CD14-positive monocyte (primary cell): Measurements from ENCODE around the gene ABCC5. TPM values are rescaled to one million over a fixed set of nuclear protein-coding genes. Genes with fewer than 3 reads are reported as not detected.

Source experiments
- DNase-seq, 3 donors: peaks; one replicate each; pipeline ENCODE4 v3.0.0-alpha.2; 2011 to 2022
- H2AFZ ChIP-seq: 2 replicates; pipeline ENCODE4 v1.6.0; 2012; ENCODE audit warnings: mild to moderate bottlenecking, low read depth, low read length, inconsistent platforms; ENCODE audit not compliant: insufficient read depth, poor library complexity, severe bottlenecking
- H3K27ac ChIP-seq, 2 donors: 1 replicate in 1 of 2; 2 replicates in 1 of 2; pipeline ENCODE4 v1.5.1; 2012 to 2013; ENCODE audit warnings: low read length in 2 of 2, control low read depth in 1 of 2, inconsistent platforms in 1 of 2, low read depth in 1 of 2, mild to moderate bottlenecking in 1 of 2
- H3K27me3 ChIP-seq, 2 donors: one replicate each; pipeline versions ENCODE4 v1.6.0 to v1.6.1; 2011 to 2013; ENCODE audit warnings: low read length in 2 of 2; ENCODE audit not compliant: control insufficient read depth in 2 of 2, insufficient read depth in 2 of 2
- H3K36me3 ChIP-seq, 2 donors: replicated peaks in 1 of 2; 1 replicate in 1 of 2; 2 replicates in 1 of 2; pipeline versions ENCODE4 v1.5.1 to v1.6.1; 2012 to 2013; ENCODE audit warnings: low read length in 2 of 2, control low read depth in 1 of 2, inconsistent platforms in 1 of 2, mild to moderate bottlenecking in 1 of 2; ENCODE audit not compliant: insufficient read depth in 2 of 2, control insufficient read depth in 1 of 2
- H3K4me1 ChIP-seq, 2 donors: 1 replicate in 1 of 2; 2 replicates in 1 of 2; pipeline versions ENCODE4 v1.5.1 to v1.6.1; 2012 to 2013; ENCODE audit warnings: low read length in 2 of 2, control low read depth in 1 of 2, inconsistent platforms in 1 of 2, mild to moderate bottlenecking in 1 of 2, moderate library complexity in 1 of 2; ENCODE audit not compliant: insufficient read depth in 2 of 2, control insufficient read depth in 1 of 2
- H3K4me2 ChIP-seq: replicated peaks from 2 replicates; pipeline ENCODE3; 2012; ENCODE audit warnings: low read length, moderate library complexity, mild to moderate bottlenecking; ENCODE audit not compliant: poor library complexity, severe bottlenecking; ENCODE audit errors: extremely low read depth
- H3K4me3 ChIP-seq, 3 experiments: fragments of 200-600 bp in 1 of 3; sonication (generic) in 1 of 3; replicated peaks in 1 of 3; 1 replicate in 2 of 3; 2 replicates in 1 of 3; pipeline ENCODE4 v1.5.1; 2011 to 2013; ENCODE audit warnings: low read length in 3 of 3, mild to moderate bottlenecking in 3 of 3, control low read depth in 2 of 3, low read depth in 2 of 3, inconsistent platforms in 1 of 3, moderate library complexity in 1 of 3
- H3K79me2 ChIP-seq: 2 replicates; pipeline ENCODE4 v1.6.0; 2012; ENCODE audit warnings: mild to moderate bottlenecking, control low read depth, inconsistent platforms, low read length, moderate library complexity; ENCODE audit not compliant: insufficient read depth
- H3K9ac ChIP-seq: 2 replicates; pipeline ENCODE4 v1.6.0; 2017; ENCODE audit warnings: low read length, mild to moderate bottlenecking; ENCODE audit not compliant: insufficient read depth, poor library complexity, severe bottlenecking
- H3K9me3 ChIP-seq, 2 donors: replicated peaks in 1 of 2; 1 replicate in 1 of 2; 2 replicates in 1 of 2; pipeline versions ENCODE4 v1.5.1 to v1.6.1; 2012 to 2013; ENCODE audit warnings: low read length in 2 of 2, control low read depth in 1 of 2; ENCODE audit not compliant: control insufficient read depth in 1 of 2, insufficient read depth in 1 of 2
- H4K20me1 ChIP-seq: 2 replicates; pipeline ENCODE4 v1.6.0; 2012; ENCODE audit warnings: mild to moderate bottlenecking, low read length, control low read depth, moderate library complexity; ENCODE audit not compliant: insufficient read depth
- H3K27ac Mint-ChIP-seq, 7 donors: one replicate each; pipeline ENCODE4 v1.8.0; 2020; ENCODE audit warnings: mild to moderate bottlenecking in 7 of 7, mixed read lengths in 7 of 7, moderate library complexity in 6 of 7, inconsistent platforms in 2 of 7
- H3K27me3 Mint-ChIP-seq, 3 donors: one replicate each; pipeline ENCODE4 v1.8.0; 2021 to 2022; ENCODE audit warnings: low read depth in 3 of 3, mild to moderate bottlenecking in 3 of 3, mixed read lengths in 3 of 3, moderate library complexity in 3 of 3, inconsistent platforms in 1 of 3
- H3K36me3 Mint-ChIP-seq, 2 donors: one replicate each; pipeline ENCODE4 v1.8.0; 2020; ENCODE audit warnings: mixed read lengths in 2 of 2, inconsistent platforms in 1 of 2, mild to moderate bottlenecking in 1 of 2
- H3K4me1 Mint-ChIP-seq: one replicate; pipeline ENCODE4 v1.8.0; 2020; ENCODE audit warnings: mild to moderate bottlenecking, mixed read lengths
- H3K4me3 Mint-ChIP-seq, 2 donors: one replicate each; pipeline ENCODE4 v1.8.0; 2020; ENCODE audit warnings: mild to moderate bottlenecking in 2 of 2, mixed read lengths in 2 of 2, moderate library complexity in 1 of 2
- H3K9me3 Mint-ChIP-seq, 7 donors: one replicate each; pipeline ENCODE4 v1.8.0; 2020 to 2022; ENCODE audit warnings: mixed read lengths in 7 of 7, mild to moderate bottlenecking in 6 of 7, moderate library complexity in 6 of 7, inconsistent platforms in 2 of 7
- CTCF ChIP-seq: fragments of 200-600 bp; IDR thresholded peaks from one replicate; pipeline ENCODE4 v1.8.0; 2022; ENCODE audit warnings: antibody characterized with exemption, mild to moderate bottlenecking
- WGBS: methylation state at CpG from one replicate; pipeline ENCODE4 v1.1.5; 2013; ENCODE audit warnings: missing lambda C conversion rate; ENCODE audit not compliant: insufficient coverage; 5-methylcytosine and 5-hydroxymethylcytosine counted together
- intact Hi-C, 2 donors: fragments of 100-400 bp; cut with micrococcal nuclease; formaldehyde crosslinking; loops; one replicate each; pipeline versions ENCODE4 v1.15.0 to v1.15.1; 2023
- polyA plus RNA-seq, 3 donors: library from polyadenylated mRNA; depleted of rRNA in 1 of 3; unstranded in 2 of 3; stranded (reverse) in 1 of 3; fragments of 300-500 nt in 2 of 3; fragments of >200 nt in 1 of 3; fragmentation: Illumina TruSeq in 2 of 3; gene quantifications; 1 replicate in 2 of 3; 2 replicates in 1 of 3; pipeline ENCODE4 v1.2.3, GENCODE V29; 2012 to 2021

The ABCC5 gene
- polyA plus RNA-seq, 3 donors = 6.2 to 30.9 (median 7.7) TPM

GRCh38 chr3:184016169-184016570 is 1.5 kb downstream of the ABCC5 start:
- Histone ChIP-seq H3K27me3 (no peaks in the 10 kb centered on the region), H3K79me2 (no peaks in the 10 kb centered on the region), H4K20me1 (no peaks in the 10 kb centered on the region), H3K9me3 (no peaks in the 10 kb centered on the region), H2AFZ (no peak overlapping the region), H3K27ac (no peak overlapping the region), H3K4me2 (no peak overlapping the region), H3K4me3 (no peak overlapping the region), H3K36me3 (peaks cover 15 to 27% of the 10 kb centered on the region in 2 donors), H3K4me1 (peaks cover 21 to 29% of the 10 kb centered on the region in 2 donors), H3K9ac (no peak overlapping the region)
- no peak for TF ChIP-seq CTCF
- WGBS = 96% methylated on average over 4 of the region's 5 CpGs
- Mint-ChIP-seq H3K9me3 (peaks cover 0 to 2% (median 0%) of the 10 kb centered on the region in 7 donors), H3K4me1 (peaks cover 27% of the 10 kb centered on the region), H3K27ac (no peak overlapping the region), H3K27me3 (peaks cover 3 to 8% (median 4%) of the 10 kb centered on the region in 3 donors), H3K4me3 (no peak overlapping the region), H3K36me3 (peaks cover 22 to 27% of the 10 kb centered on the region in 2 donors)
- no peak for DNase-seq
- intact Hi-C loops = loop anchor here (5.0 to 10.0 kb wide), 3 partner anchors 119 to 124 kb away; partner anchors contain the start of gene EIF2B5 (in 1 of the 2)

GRCh38 chr3:184015381-184016019 is 2.2 kb downstream of the ABCC5 start:
- no peak for TF ChIP-seq CTCF
- Histone ChIP-seq H4K20me1 (no peaks in the 10 kb centered on the region), H2AFZ (no peak overlapping the region), H3K4me3 (no peak overlapping the region), H3K27me3 (no peaks in the 10 kb centered on the region), H3K9ac (no peak overlapping the region), H3K9me3 (no peaks in the 10 kb centered on the region), H3K4me2 (no peak overlapping the region), H3K4me1 (peaks cover 19 to 22% of the 10 kb centered on the region in 2 donors), H3K27ac (no peak overlapping the region), H3K79me2 (no peaks in the 10 kb centered on the region), H3K36me3 (peaks cover 15 to 34% of the 10 kb centered on the region in 2 donors)
- Mint-ChIP-seq H3K9me3 (no peaks in the 10 kb centered on the region), H3K27me3 (peaks cover 0 to 7% (median 2%) of the 10 kb centered on the region in 3 donors), H3K27ac (no peak overlapping the region), H3K4me3 (no peak overlapping the region), H3K4me1 (peaks cover 22% of the 10 kb centered on the region), H3K36me3 (peaks cover 29 to 34% of the 10 kb centered on the region in 2 donors)
- no peak for DNase-seq
- intact Hi-C loops = loop anchor here (5.0 to 10.0 kb wide), 3 partner anchors 119 to 123 kb away; partner anchors contain the start of gene EIF2B5 (in 1 of the 2)
- 93% methylated on average over 4 of the region's 10 CpGs for WGBS
